ENCODE data around the gene UNKL. TPM values are rescaled to one million over a fixed set of nuclear protein-coding genes. Genes with fewer than 3 reads are reported as not detected.
A peak's percentile ranks its signal among the peaks of the same experiment; 100 is the strongest.

Gene UNKL
- total RNA-seq, 3 donors from 2014 or later (not counting 1 experiment from before 2014, with no cell fraction given) = 114 to 130 (median 127) TPM

DNA sequence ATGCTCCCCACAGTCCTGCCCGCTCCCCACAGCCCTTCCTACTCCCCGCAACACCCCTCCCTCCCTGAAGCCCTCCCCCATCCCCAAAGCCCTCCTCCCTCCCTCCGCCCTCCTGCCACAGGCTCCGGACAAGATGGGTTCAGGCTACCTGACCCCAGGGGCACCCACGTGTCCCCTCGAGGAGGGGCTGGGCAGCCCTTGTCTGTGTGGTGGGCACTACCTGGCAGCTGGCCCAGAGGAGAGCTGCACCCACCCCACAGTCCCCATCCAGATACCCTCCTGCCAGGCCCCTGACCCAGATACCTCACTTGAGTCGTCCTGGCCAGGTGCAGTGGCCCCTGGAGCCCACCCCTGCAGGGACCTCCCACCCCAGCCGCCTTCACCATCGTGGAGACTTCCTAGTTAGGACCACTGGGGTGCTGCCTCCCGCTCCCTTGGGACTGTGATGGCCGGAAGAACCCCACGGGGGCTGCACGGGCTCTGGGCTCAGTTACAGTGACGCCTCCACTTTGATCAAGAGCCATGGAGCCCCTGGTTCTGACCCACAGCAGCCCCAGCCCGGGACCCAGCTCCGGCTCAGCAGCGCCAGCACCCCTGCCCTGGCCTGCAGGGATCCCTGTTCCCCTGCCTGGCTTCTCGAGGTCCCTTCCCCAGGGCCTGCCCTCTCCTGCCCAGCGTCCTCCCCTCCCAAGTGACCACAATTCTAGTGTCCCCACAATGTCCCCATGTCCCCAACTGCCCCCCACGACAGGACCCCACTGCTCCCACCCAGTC is 17.2 kb upstream of the UNKL start:
- ATAC-seq (peak in 1 of 3 donors; percentile 14), DNase-seq (no peak)
- TF ChIP-seq, protein P1, sequence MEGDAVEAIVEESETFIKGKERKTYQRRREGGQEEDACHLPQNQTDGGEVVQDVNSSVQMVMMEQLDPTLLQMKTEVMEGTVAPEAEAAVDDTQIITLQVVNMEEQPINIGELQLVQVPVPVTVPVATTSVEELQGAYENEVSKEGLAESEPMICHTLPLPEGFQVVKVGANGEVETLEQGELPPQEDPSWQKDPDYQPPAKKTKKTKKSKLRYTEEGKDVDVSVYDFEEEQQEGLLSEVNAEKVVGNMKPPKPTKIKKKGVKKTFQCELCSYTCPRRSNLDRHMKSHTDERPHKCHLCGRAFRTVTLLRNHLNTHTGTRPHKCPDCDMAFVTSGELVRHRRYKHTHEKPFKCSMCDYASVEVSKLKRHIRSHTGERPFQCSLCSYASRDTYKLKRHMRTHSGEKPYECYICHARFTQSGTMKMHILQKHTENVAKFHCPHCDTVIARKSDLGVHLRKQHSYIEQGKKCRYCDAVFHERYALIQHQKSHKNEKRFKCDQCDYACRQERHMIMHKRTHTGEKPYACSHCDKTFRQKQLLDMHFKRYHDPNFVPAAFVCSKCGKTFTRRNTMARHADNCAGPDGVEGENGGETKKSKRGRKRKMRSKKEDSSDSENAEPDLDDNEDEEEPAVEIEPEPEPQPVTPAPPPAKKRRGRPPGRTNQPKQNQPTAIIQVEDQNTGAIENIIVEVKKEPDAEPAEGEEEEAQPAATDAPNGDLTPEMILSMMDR (IDR thresholded peaks at IDR 0.05) = no peak
- H3K9me3 ChIP-seq (ENCODE audit: control insufficient read depth, insufficient read depth, low read length) = no peaks in the 10 kb centered on the region
- no peak overlapping the region for H3K27ac ChIP-seq (ENCODE audit: low read length)
- H3K27me3 ChIP-seq (ENCODE audit: control insufficient read depth, insufficient read depth, low read length) = no peaks in the 10 kb centered on the region
- 83% methylated on average over 20 of the region's 20 CpGs for WGBS (ENCODE audit: insufficient coverage)
- Mint-ChIP-seq H3K27me3 (ENCODE audit: low read depth in 2 of 2) (no peaks in the 10 kb centered on the region), H3K9me3 (no peaks in the 10 kb centered on the region), H3K27ac (peak overlapping the region in 1 of 2 donors; percentile 78), H3K4me3 (peak overlapping the region; percentile 59), H3K4me1 (peaks cover 0 to 7% of the 10 kb centered on the region in 2 donors), H3K36me3 (no peaks in the 10 kb centered on the region)
- H3K36me3 ChIP-seq (ENCODE audit: control insufficient read depth, insufficient read depth, low read length) = no peaks in the 10 kb centered on the region
- peaks cover 41% of the 10 kb centered on the region for H3K4me1 ChIP-seq (ENCODE audit: control insufficient read depth, insufficient read depth, low read length)
- intact Hi-C loops (cut with micrococcal nuclease) = no loop called here
- no peak overlapping the region for H3K4me3 ChIP-seq (ENCODE audit: low read length)

DNA sequence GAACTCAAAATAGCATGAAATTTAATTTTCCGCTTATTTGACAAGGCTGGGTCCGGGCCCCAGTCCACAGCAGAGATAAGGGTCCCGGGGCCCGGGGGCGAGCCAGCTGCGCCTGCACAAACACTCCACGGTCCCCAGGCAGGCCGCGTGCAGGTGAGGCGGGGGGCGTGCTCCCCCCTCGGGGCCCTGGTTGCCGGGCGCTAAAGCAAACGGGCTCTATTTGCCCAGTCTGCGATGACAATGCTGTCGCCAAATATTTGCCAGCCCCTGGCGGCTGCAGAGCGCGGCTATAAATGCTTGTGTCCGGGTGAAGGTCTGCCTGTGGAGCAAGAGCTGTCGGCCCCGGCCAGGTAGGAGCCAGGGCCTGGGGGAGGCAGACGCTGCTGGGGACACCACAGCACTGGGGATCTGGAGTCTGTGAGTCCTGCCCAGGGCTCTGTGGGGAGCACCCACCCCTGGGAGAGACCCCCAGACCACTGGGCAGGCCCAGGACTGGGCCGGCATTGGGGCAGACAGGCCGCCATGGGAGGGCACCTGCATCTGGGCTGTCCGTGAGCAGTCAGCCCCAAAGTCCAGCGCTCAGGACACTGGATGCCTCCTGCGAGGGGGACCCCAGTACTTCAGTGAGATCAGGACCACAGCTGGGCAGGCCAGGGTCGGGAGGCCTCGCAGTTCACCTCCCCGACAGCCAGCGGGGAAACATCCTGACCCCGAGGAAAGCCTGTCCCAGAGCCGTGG is 16.4 kb upstream of the UNKL start, which contains the start of gene PERCC1:
PERCC1 (plus strand) TSS at position 320 of the 738 bp plus-strand sequence. CDS start 1,516 bp downstream, outside the sequence.
- Histone ChIP-seq H3K27ac (ENCODE audit: low read length) (no peak within 1 kb of the TSS), H3K27me3 (ENCODE audit: control insufficient read depth, insufficient read depth, low read length) (no peaks in the 10 kb centered on the region), H3K4me3 (ENCODE audit: low read length) (no peak within 1 kb of the TSS), H3K9me3 (ENCODE audit: control insufficient read depth, insufficient read depth, low read length) (no peaks in the 10 kb centered on the region), H3K4me1 (ENCODE audit: control insufficient read depth, insufficient read depth, low read length) (peaks cover 41% of the 10 kb centered on the region), H3K36me3 (ENCODE audit: control insufficient read depth, insufficient read depth, low read length) (no peaks in the 10 kb centered on the region)
- no peak for DNase-seq
- Mint-ChIP-seq H3K9me3 (no peaks in the 10 kb centered on the region), H3K36me3 (no peaks in the 10 kb centered on the region), H3K27me3 (ENCODE audit: low read depth in 2 of 2) (no peaks in the 10 kb centered on the region), H3K27ac (peak within 1 kb of the TSS in 1 of 2 donors; percentile 78), H3K4me3 (peak within 1 kb of the TSS; percentile 59), H3K4me1 (peaks cover 0 to 7% of the 10 kb centered on the region in 2 donors)
- TF ChIP-seq, protein P1 (IDR thresholded peaks at IDR 0.05) = no peak
- WGBS (ENCODE audit: insufficient coverage) = 66% methylated on average over 35 of the region's 35 CpGs
- intact Hi-C loops (cut with micrococcal nuclease) = no loop called here
- ATAC-seq = no peak

DNA sequence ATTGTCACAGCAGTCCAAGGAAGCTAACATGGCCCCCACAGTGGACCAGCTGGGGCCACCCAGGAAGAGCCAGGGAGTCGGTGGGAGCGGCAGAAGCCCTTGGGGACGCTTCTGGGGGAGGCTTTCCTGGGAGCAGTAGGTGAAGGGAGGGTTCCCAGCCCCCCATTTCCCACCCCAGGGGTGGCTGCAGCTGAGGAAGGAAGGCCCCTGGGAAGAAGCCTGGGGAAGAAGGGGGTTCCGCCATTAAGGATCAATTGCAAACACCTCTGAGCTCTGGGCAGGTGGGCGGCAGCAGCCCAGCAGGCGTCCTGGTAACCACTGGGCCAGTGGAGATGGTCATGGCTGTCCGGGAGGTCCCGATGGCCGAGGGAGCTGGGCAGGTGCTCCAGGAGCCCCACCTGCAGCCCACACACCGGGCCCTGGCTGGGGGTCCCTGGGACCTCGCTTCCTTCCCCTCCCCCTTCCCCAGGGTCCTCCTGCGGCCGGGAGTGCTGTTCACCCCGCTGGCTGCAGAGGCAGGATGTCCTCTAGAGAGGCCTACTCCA is 15.8 kb upstream of the UNKL start:
- no peaks in the 10 kb centered on the region for H3K36me3 ChIP-seq (ENCODE audit: control insufficient read depth, insufficient read depth, low read length)
- 67% methylated on average over 13 of the region's 14 CpGs for WGBS (ENCODE audit: insufficient coverage)
- Mint-ChIP-seq H3K36me3 (no peaks in the 10 kb centered on the region), H3K27ac (peak overlapping the region in 1 of 2 donors; percentile 59), H3K4me1 (peaks cover 0 to 7% of the 10 kb centered on the region in 2 donors), H3K4me3 (no peak overlapping the region), H3K27me3 (ENCODE audit: low read depth in 2 of 2) (no peaks in the 10 kb centered on the region), H3K9me3 (no peaks in the 10 kb centered on the region)
- H3K27ac ChIP-seq (ENCODE audit: low read length) = no peak overlapping the region
- no peaks in the 10 kb centered on the region for H3K9me3 ChIP-seq (ENCODE audit: control insufficient read depth, insufficient read depth, low read length)
- DNase-seq (no peak), ATAC-seq (no peak)
- intact Hi-C loops (cut with micrococcal nuclease) = no loop called here
- H3K4me3 ChIP-seq (ENCODE audit: low read length) = no peak overlapping the region
- peaks cover 41% of the 10 kb centered on the region for H3K4me1 ChIP-seq (ENCODE audit: control insufficient read depth, insufficient read depth, low read length)
- no peaks in the 10 kb centered on the region for H3K27me3 ChIP-seq (ENCODE audit: control insufficient read depth, insufficient read depth, low read length)
- TF ChIP-seq, protein P1 (IDR thresholded peaks at IDR 0.05) = no peak
